ENCODE results near the gene NXPH1.

The NXPH1 gene

GRCh38 chr7:8442051-8442813 lies 8.8 kb downstream of the NXPH1 start:
- Histone ChIP-seq H3K23ac (ENCODE audit: low read length) (no peak overlapping the region), H4K12ac (ENCODE audit: low read depth, low read length) (no peak overlapping the region), H3K79me2 (ENCODE audit: control insufficient read depth, insufficient read depth, low read length, poor library complexity) (no peaks in the 10 kb centered on the region), H3K4ac (ENCODE audit: low read depth, low read length) (no peak overlapping the region), H3K79me1 (ENCODE audit: low read length) (no peaks in the 10 kb centered on the region), H4K91ac (ENCODE audit: low read depth, low read length) (no peak overlapping the region), H2BK120ac (ENCODE audit: insufficient read depth, low read length, poor library complexity) (no peak overlapping the region), H3K9me3 (ENCODE audit: insufficient read depth, low read depth, low read length) (peaks cover 2% of the 10 kb centered on the region), H2AFZ (ENCODE audit: insufficient read depth, low read length, poor library complexity) (no peak overlapping the region), H3K36me3 (ENCODE audit: control insufficient read depth in 1 of 2, insufficient read depth in 2 of 2, low read length in 2 of 2) (no peaks in the 10 kb centered on the region), H4K8ac (ENCODE audit: low read depth, low read length) (no peak overlapping the region), H3K14ac (ENCODE audit: low read length) (no peak overlapping the region), H2BK5ac (ENCODE audit: low read depth, low read length, poor library complexity) (no peak overlapping the region), H2BK12ac (ENCODE audit: low read length) (no peak overlapping the region), H2AK5ac (ENCODE audit: low read length) (no peak overlapping the region), H3K4me3 (ENCODE audit: low read depth, low read length) (peak overlapping the region; percentile 45), H3K27me3 (ENCODE audit: insufficient read depth, low read length) (peaks cover 50% of the 10 kb centered on the region), H3K18ac (ENCODE audit: low read length) (no peak overlapping the region), H3K4me2 (ENCODE audit: low read length) (peak overlapping the region; percentile 86), H3K9ac (ENCODE audit: low read length) (no peak overlapping the region), H3K27ac (ENCODE audit: low read depth, low read length) (no peak overlapping the region), H3K4me1 (ENCODE audit: control insufficient read depth in 1 of 2, insufficient read depth in 2 of 2, low read length in 2 of 2) (peaks cover 6 to 16% of the 10 kb centered on the region in 2 experiments)
- no CpG with 5 or more reads among the region's 51 CpGs for WGBS (ENCODE audit: extremely low coverage, insufficient coverage, insufficient read length)
- no peak for DNase-seq

GRCh38 chr7:8442814-8443304 lies 9.4 kb downstream of the NXPH1 start:
- Histone ChIP-seq H2AFZ (ENCODE audit: insufficient read depth, low read length, poor library complexity) (no peak overlapping the region), H3K79me2 (ENCODE audit: control insufficient read depth, insufficient read depth, low read length, poor library complexity) (no peaks in the 10 kb centered on the region), H3K23ac (ENCODE audit: low read length) (no peak overlapping the region), H3K9me3 (ENCODE audit: insufficient read depth, low read depth, low read length) (peaks cover 2% of the 10 kb centered on the region), H3K4me3 (ENCODE audit: low read depth, low read length) (peak overlapping the region; percentile 57), H3K36me3 (ENCODE audit: control insufficient read depth in 1 of 2, insufficient read depth in 2 of 2, low read length in 2 of 2) (no peaks in the 10 kb centered on the region), H3K4me1 (ENCODE audit: control insufficient read depth in 1 of 2, insufficient read depth in 2 of 2, low read length in 2 of 2) (peaks cover 6 to 16% of the 10 kb centered on the region in 2 experiments), H3K9ac (ENCODE audit: low read length) (no peak overlapping the region), H2AK5ac (ENCODE audit: low read length) (no peak overlapping the region), H3K27me3 (ENCODE audit: insufficient read depth, low read length) (peaks cover 47% of the 10 kb centered on the region), H3K4ac (ENCODE audit: low read depth, low read length) (no peak overlapping the region), H2BK120ac (ENCODE audit: insufficient read depth, low read length, poor library complexity) (no peak overlapping the region), H3K27ac (ENCODE audit: low read depth, low read length) (no peak overlapping the region), H4K8ac (ENCODE audit: low read depth, low read length) (no peak overlapping the region), H4K12ac (ENCODE audit: low read depth, low read length) (no peak overlapping the region), H3K18ac (ENCODE audit: low read length) (no peak overlapping the region), H2BK5ac (ENCODE audit: low read depth, low read length, poor library complexity) (no peak overlapping the region), H2BK12ac (ENCODE audit: low read length) (no peak overlapping the region), H3K4me2 (ENCODE audit: low read length) (peak overlapping the region; percentile 86), H4K91ac (ENCODE audit: low read depth, low read length) (no peak overlapping the region), H3K14ac (ENCODE audit: low read length) (no peak overlapping the region), H3K79me1 (ENCODE audit: low read length) (no peaks in the 10 kb centered on the region)
- peak; percentile 16 to 34 for DNase-seq
- no CpG with 5 or more reads among the region's 40 CpGs for whole genome bisulfite sequencing (ENCODE audit: extremely low coverage, insufficient coverage, insufficient read length)

GRCh38 chr7:8443576-8444467 lies 10.4 kb downstream of the NXPH1 start:
- H3K18ac ChIP-seq (ENCODE audit: low read length) = no peak overlapping the region
- no peak overlapping the region for H4K8ac ChIP-seq (ENCODE audit: low read depth, low read length)
- peaks cover 6 to 16% of the 10 kb centered on the region in 2 experiments for H3K4me1 ChIP-seq (ENCODE audit: control insufficient read depth in 1 of 2, insufficient read depth in 2 of 2, low read length in 2 of 2)
- H2BK12ac ChIP-seq (ENCODE audit: low read length) = no peak overlapping the region
- DNase-seq = no peak
- H2BK5ac ChIP-seq (ENCODE audit: low read depth, low read length, poor library complexity) = no peak overlapping the region
- no peak overlapping the region for H4K91ac ChIP-seq (ENCODE audit: low read depth, low read length)
- no peak overlapping the region for H2BK120ac ChIP-seq (ENCODE audit: insufficient read depth, low read length, poor library complexity)
- no peak overlapping the region for H3K14ac ChIP-seq (ENCODE audit: low read length)
- H3K27ac ChIP-seq (ENCODE audit: low read depth, low read length) = no peak overlapping the region
- H4K12ac ChIP-seq (ENCODE audit: low read depth, low read length) = no peak overlapping the region
- no CpG with 5 or more reads among the region's 49 CpGs for WGBS (ENCODE audit: extremely low coverage, insufficient coverage, insufficient read length)
- H3K4me3 ChIP-seq (ENCODE audit: low read depth, low read length) = peak overlapping the region; percentile 16
- H3K9ac ChIP-seq (ENCODE audit: low read length) = no peak overlapping the region
- no peaks in the 10 kb centered on the region for H3K79me1 ChIP-seq (ENCODE audit: low read length)
- peaks cover 2% of the 10 kb centered on the region for H3K9me3 ChIP-seq (ENCODE audit: insufficient read depth, low read depth, low read length)
- peak overlapping the region; percentile 86 for H3K4me2 ChIP-seq (ENCODE audit: low read length)
- H3K4ac ChIP-seq (ENCODE audit: low read depth, low read length) = no peak overlapping the region
- no peaks in the 10 kb centered on the region for H3K79me2 ChIP-seq (ENCODE audit: control insufficient read depth, insufficient read depth, low read length, poor library complexity)
- no peak overlapping the region for H2AK5ac ChIP-seq (ENCODE audit: low read length)
- H3K36me3 ChIP-seq (ENCODE audit: control insufficient read depth in 1 of 2, insufficient read depth in 2 of 2, low read length in 2 of 2) = no peaks in the 10 kb centered on the region
- no peak overlapping the region for H3K23ac ChIP-seq (ENCODE audit: low read length)
- H3K27me3 ChIP-seq (ENCODE audit: insufficient read depth, low read length) = peaks cover 47% of the 10 kb centered on the region
- no peak overlapping the region for H2AFZ ChIP-seq (ENCODE audit: insufficient read depth, low read length, poor library complexity)

- DNase-seq = no peak
- Histone ChIP-seq H2AFZ (ENCODE audit: insufficient read depth, low read length, poor library complexity) (no peak overlapping the region), H3K9ac (ENCODE audit: low read length) (no peak overlapping the region), H4K12ac (ENCODE audit: low read depth, low read length) (no peak overlapping the region), H3K4me1 (ENCODE audit: control insufficient read depth in 1 of 2, insufficient read depth in 2 of 2, low read length in 2 of 2) (peaks cover 6 to 16% of the 10 kb centered on the region in 2 experiments), H3K4ac (ENCODE audit: low read depth, low read length) (no peak overlapping the region), H2BK120ac (ENCODE audit: insufficient read depth, low read length, poor library complexity) (no peak overlapping the region), H2BK12ac (ENCODE audit: low read length) (no peak overlapping the region), H3K27me3 (ENCODE audit: insufficient read depth, low read length) (peaks cover 45% of the 10 kb centered on the region), H4K91ac (ENCODE audit: low read depth, low read length) (no peak overlapping the region), H2AK5ac (ENCODE audit: low read length) (no peak overlapping the region), H3K4me2 (ENCODE audit: low read length) (peak overlapping the region; percentile 86), H2BK5ac (ENCODE audit: low read depth, low read length, poor library complexity) (no peak overlapping the region), H3K23ac (ENCODE audit: low read length) (no peak overlapping the region), H3K18ac (ENCODE audit: low read length) (no peak overlapping the region), H3K27ac (ENCODE audit: low read depth, low read length) (no peak overlapping the region), H3K79me2 (ENCODE audit: control insufficient read depth, insufficient read depth, low read length, poor library complexity) (no peaks in the 10 kb centered on the region), H3K79me1 (ENCODE audit: low read length) (no peaks in the 10 kb centered on the region), H3K14ac (ENCODE audit: low read length) (no peak overlapping the region), H3K4me3 (ENCODE audit: low read depth, low read length) (no peak overlapping the region), H4K8ac (ENCODE audit: low read depth, low read length) (no peak overlapping the region), H3K9me3 (ENCODE audit: insufficient read depth, low read depth, low read length) (peaks cover 2% of the 10 kb centered on the region), H3K36me3 (ENCODE audit: control insufficient read depth in 1 of 2, insufficient read depth in 2 of 2, low read length in 2 of 2) (no peaks in the 10 kb centered on the region)
- WGBS (ENCODE audit: extremely low coverage, insufficient coverage, insufficient read length) = no CpG with 5 or more reads among the region's 7 CpGs
These were observed 11.0 kb downstream of the NXPH1 start for GRCh38 chr7:8444468-8444769.
